HEK293T (cell line): Measurements from ENCODE around the gene TNFAIP8.

Experiments used
- BHLHE40 ChIP-seq: fragments of 450-650 bp; IDR thresholded peaks from 2 replicates; pipeline ENCODE4 v1.6.1; 2016; ENCODE audit warnings: mild to moderate bottlenecking, moderate library complexity, borderline replicate concordance
- FOXK2 ChIP-seq: fragments of 450-650 bp; IDR thresholded peaks from 2 replicates; pipeline ENCODE4 v1.6.1; 2016; ENCODE audit warnings: mild to moderate bottlenecking
- NFRKB ChIP-seq: fragments of 450-650 bp; IDR thresholded peaks from 2 replicates; pipeline ENCODE4 v1.6.1; 2016; ENCODE audit warnings: mild to moderate bottlenecking, moderate library complexity
- SP1 ChIP-seq: fragments of 450-650 bp; IDR thresholded peaks from 2 replicates; pipeline ENCODE4 v1.6.1; 2017

- no peak for TF ChIP-seq SP1
- TF ChIP-seq NFRKB, result no peak
- no peak for TF ChIP-seq BHLHE40
- TF ChIP-seq FOXK2, result no peak
Observed at GRCh38 chr5:119335261-119335677, 20.6 kb upstream of the TNFAIP8 start.
